ENCODE data around the gene TMEM156.

Gene TMEM156

DNA sequence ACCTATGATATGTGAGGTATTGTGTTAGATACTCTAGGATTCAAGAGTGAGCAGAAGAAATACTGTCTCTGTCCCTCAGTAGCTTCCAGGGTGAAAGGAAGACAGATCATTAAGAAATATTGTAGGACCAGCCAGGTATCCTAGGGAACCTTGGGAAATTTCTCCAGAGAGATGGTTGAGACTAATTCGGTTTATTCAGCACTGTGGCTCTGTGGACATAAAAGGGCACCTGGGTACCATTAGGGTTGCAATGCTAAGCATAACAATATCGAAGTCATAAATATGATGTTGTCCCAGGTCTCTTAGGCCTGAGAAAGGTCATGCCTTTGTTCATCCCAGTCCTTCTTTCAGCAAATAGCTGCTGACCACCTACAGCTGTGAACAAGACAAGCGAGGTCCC lies 103.6 kb downstream of the TMEM156 start:
- no peak for DNase-seq (ENCODE audit: low read depth in 4 of 4, low spot score in 1 of 4)

GRCh38 chr4:38926896-38927295 lies 105.3 kb downstream of the TMEM156 start:
- no peak for DNase-seq (ENCODE audit: low read depth in 4 of 4, low spot score in 1 of 4)

- no peak for DNase-seq (ENCODE audit: low read depth in 4 of 4, low spot score in 1 of 4)
Observed at GRCh38 chr4:38925492-38926413, 106.5 kb downstream of the TMEM156 start.

GRCh38 chr4:38924353-38924752 lies 107.9 kb downstream of the TMEM156 start:
- DNase-seq (ENCODE audit: low read depth in 4 of 4, low spot score in 1 of 4): no peak

DNA sequence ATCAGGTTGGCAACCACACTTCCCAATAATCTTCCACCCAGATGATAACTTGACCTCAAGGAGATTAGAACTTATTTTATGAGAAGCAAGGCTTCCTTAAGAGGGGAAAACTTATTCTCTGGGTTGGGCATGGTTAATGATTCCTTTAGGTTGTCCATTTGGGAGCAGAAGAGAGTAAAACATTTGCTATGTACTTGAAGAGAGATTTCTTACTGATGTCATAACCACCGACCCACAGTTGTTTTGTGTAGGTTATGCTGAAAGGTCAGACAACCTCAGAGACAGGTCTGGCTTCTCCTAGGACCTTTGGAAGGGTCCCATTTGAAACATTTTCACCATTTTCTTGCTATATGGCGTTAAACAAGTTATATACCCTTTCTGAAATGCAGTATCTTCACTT lies 108.5 kb downstream of the TMEM156 start:
- no peak for DNase-seq (ENCODE audit: low read depth in 4 of 4, low spot score in 1 of 4)

GRCh38 chr4:38921151-38921550 lies 111.1 kb downstream of the TMEM156 start:
- no peak for DNase-seq (ENCODE audit: low read depth in 4 of 4, low spot score in 1 of 4)

GRCh38 chr4:38920677-38921076 lies 111.5 kb downstream of the TMEM156 start:
- DNase-seq (ENCODE audit: low read depth in 4 of 4, low spot score in 1 of 4): no peak

DNA sequence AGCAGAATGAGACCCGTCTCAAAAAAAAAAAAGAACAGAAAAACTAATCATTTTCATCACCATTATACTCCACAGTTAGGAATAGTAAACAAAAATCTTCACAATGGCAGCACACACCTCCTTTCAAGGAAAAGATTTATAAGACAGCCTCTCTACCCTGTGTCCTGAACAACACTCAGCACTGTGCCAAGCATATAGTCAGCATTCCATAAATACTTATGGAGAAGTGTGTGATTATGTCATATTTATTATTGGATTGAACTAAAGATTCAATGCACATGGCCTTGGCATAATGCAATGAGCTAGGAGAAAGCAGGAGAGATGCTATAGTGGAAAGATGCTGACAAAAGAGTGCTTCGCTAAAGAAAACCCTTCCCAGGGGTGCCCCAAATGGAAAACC lies 112.0 kb downstream of the TMEM156 start:
- DNase-seq (ENCODE audit: low read depth in 4 of 4, low spot score in 1 of 4): no peak

DNA sequence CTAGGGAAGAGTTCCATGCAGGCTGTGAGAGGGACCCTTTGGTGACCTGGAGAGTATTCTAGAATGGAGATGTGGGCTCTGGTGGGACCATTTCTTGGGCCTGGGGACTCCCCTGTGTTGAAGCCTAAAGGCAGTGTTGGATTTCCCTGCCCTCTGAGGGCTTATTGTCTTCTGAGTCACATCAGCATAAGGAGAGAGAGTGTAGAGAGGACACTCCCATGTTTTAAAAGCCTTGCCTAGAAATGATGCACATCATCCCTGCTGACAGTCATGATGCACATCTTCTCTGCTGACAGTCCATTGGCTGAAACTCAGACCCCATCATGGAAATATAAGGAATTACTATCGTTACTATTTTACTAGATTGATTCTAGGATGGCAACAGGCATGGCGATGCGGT lies 112.7 kb downstream of the TMEM156 start:
- DNase-seq (ENCODE audit: low read depth in 4 of 4, low spot score in 1 of 4): no peak

DNA sequence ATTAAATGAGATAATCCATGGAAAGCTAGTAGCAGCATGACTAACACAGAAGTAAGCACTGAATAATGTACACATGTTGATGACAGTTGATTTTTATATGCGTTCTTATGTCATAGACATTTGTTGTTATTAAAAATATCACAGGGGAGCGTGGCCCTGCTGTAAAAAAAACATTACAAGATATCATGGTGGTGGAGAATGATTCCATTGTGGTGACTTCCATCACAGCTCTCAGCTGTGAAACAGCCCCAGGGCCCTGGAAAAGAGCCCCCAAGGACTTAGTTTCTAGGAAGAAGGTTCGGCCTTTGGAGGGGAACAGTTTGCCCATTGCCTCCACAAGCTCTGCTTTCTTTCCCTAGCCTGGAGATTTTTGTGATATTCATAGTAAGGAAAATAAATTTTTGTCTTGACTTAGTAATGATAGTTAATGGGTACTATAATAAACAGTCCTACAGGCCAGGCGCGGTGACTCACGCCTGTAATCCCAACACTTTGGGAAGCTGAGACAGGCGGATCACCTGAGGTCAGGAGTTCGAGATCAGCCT lies 114.7 kb downstream of the TMEM156 start:
- no peak for DNase-seq (ENCODE audit: low read depth in 4 of 4, low spot score in 1 of 4)
